D721Med (cell line): ENCODE data around the gene MINDY4.

Source experiments
- DNase-seq: peaks from one replicate; pipeline ENCODE4 v3.0.0; 2011; ENCODE audit warnings: low spot score; ENCODE audit not compliant: insufficient read length
- FAIRE-seq: peaks from 2 replicates; lab custom pipeline; 2011; peaks lifted over from hg19 to GRCh38; lab: Jason Lieb, UNC
- TF ChIP-seq, protein P1 (sequence below): IDR thresholded peaks from 2 replicates; pipeline ENCODE4 v1.5.1; 2012; ENCODE audit warnings: mild to moderate bottlenecking, control low read depth; ENCODE audit not compliant: insufficient read depth; ENCODE audit errors: missing control alignments

Gene MINDY4

GRCh38 chr7:30757342-30757692, 13.9 kb upstream of the MINDY4 start:
- DNase-seq (no peak), FAIRE-seq (no peak)
- TF ChIP-seq, protein P1, sequence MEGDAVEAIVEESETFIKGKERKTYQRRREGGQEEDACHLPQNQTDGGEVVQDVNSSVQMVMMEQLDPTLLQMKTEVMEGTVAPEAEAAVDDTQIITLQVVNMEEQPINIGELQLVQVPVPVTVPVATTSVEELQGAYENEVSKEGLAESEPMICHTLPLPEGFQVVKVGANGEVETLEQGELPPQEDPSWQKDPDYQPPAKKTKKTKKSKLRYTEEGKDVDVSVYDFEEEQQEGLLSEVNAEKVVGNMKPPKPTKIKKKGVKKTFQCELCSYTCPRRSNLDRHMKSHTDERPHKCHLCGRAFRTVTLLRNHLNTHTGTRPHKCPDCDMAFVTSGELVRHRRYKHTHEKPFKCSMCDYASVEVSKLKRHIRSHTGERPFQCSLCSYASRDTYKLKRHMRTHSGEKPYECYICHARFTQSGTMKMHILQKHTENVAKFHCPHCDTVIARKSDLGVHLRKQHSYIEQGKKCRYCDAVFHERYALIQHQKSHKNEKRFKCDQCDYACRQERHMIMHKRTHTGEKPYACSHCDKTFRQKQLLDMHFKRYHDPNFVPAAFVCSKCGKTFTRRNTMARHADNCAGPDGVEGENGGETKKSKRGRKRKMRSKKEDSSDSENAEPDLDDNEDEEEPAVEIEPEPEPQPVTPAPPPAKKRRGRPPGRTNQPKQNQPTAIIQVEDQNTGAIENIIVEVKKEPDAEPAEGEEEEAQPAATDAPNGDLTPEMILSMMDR: no peak

- DNase-seq (no peak), FAIRE-seq (no peak)
- TF ChIP-seq, protein P1: no peak
These were observed 10.6 kb upstream of the MINDY4 start for GRCh38 chr7:30760514-30761213.

- DNase-seq (no peak), FAIRE-seq (no peak)
- TF ChIP-seq, protein P1: no peak
These were observed 9.7 kb upstream of the MINDY4 start for GRCh38 chr7:30761214-30762156.

DNA sequence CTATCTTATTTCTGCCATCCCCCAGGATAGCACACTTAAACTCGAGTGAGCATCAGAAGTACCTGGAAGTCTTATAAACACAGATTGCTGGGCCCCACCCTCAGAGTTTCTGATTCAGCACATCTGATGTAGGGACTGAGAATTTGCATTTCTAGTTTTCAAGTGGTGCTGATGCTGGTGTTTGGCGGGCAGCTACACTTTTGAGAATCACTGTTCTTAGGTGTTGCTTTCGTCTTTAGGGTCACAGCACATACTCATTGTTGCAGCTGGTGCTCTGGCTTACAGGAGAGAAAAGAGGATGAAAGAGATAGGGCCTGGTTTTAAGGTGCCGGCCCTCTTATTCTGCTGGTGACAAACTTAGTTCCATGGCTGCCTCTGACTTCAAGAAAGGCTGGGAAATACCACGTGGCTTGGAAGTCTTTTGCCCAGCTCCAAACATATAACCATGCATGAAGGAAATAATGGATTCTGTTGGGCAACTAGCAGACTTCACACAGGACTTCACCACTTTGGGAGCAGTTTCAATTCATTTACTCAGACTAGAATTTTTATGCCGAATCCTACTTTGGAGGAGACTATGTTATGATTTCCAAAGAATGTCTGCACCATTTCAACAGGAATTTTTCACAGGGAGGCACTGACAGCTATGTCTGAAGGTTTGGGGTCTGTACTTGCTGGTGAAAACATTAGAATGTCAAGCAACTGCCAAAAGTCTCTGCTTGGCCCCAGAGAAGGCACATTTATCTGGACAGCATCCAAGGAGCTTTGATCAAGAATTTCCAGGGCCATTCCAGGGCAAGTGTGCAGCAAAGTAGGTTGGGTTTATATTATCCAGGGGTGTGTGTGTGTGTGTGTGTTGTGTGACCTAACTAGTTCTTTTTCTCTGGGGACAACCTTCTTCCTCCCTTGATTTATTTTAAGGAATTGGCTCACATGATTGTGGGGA, 6.9 kb upstream of the MINDY4 start:
- FAIRE-seq (no peak), DNase-seq (no peak)
- TF ChIP-seq, protein P1: no peak

- TF ChIP-seq, protein P1: no peak
- DNase-seq: no peak
- no peak for FAIRE-seq
These were observed 5.8 kb upstream of the MINDY4 start for GRCh38 chr7:30765408-30765807.

- no peak for DNase-seq
- TF ChIP-seq, protein P1: no peak
- no peak for FAIRE-seq
These were observed 408 bp upstream of the MINDY4 start for GRCh38 chr7:30770845-30771173.
